COLO668 (cell line): ENCODE data around the gene NCOA3.

Source experiments
- DNase-seq: peaks from one replicate; lab custom pipeline; 2025; ENCODE audit not compliant: unreplicated experiment; lab: John Stamatoyannopoulos, UW

NCOA3 gene

GRCh38 chr20:47627540-47627939, 125.9 kb downstream of the NCOA3 start:
- no peak for DNase-seq

GRCh38 chr20:47629907-47630306, 128.2 kb downstream of the NCOA3 start:
- no peak for DNase-seq

- no peak for DNase-seq
Observed at GRCh38 chr20:47631078-47631477, 129.4 kb downstream of the NCOA3 start.

GRCh38 chr20:47635256-47635655, 133.6 kb downstream of the NCOA3 start:
- DNase-seq, result no peak

GRCh38 chr20:47638851-47639250, 137.2 kb downstream of the NCOA3 start:
- DNase-seq, result no peak

- DNase-seq, result no peak
Observed at GRCh38 chr20:47642118-47642517, 140.4 kb downstream of the NCOA3 start.

GRCh38 chr20:47642624-47643023, 140.9 kb downstream of the NCOA3 start:
- DNase-seq, result no peak

GRCh38 chr20:47645632-47646031, 143.9 kb downstream of the NCOA3 start:
- no peak for DNase-seq

- DNase-seq, result no peak
Observed at GRCh38 chr20:47647994-47648393, 146.3 kb downstream of the NCOA3 start.

GRCh38 chr20:47648943-47649342, 147.3 kb downstream of the NCOA3 start:
- no peak for DNase-seq

- DNase-seq, result no peak
Observed at GRCh38 chr20:47652301-47652700, 150.6 kb downstream of the NCOA3 start.

GRCh38 chr20:47652794-47653193, 151.1 kb downstream of the NCOA3 start:
- no peak for DNase-seq

- DNase-seq, result no peak
Observed at GRCh38 chr20:47653869-47654268, 152.2 kb downstream of the NCOA3 start.

GRCh38 chr20:47654370-47654769, 152.7 kb downstream of the NCOA3 start:
- no peak for DNase-seq

GRCh38 chr20:47655635-47656034, 153.9 kb downstream of the NCOA3 start:
- DNase-seq, result no peak

- no peak for DNase-seq
Observed at GRCh38 chr20:47656318-47656717, 154.6 kb downstream of the NCOA3 start.

GRCh38 chr20:47659904-47660601, 158.4 kb downstream of the NCOA3 start:
- no peak for DNase-seq

- no peak for DNase-seq
Observed at GRCh38 chr20:47660602-47660905, 158.9 kb downstream of the NCOA3 start.

GRCh38 chr20:47660983-47661700, 159.5 kb downstream of the NCOA3 start:
- DNase-seq, result no peak

- DNase-seq, result no peak
Observed at GRCh38 chr20:47661714-47662113, 160.0 kb downstream of the NCOA3 start.

GRCh38 chr20:47662483-47663353, 161.0 kb downstream of the NCOA3 start:
- DNase-seq, result no peak
